GM12874 (cell line): Measurements from ENCODE around the gene SETD7.
A peak's percentile ranks its signal among the peaks of the same experiment; 100 is the strongest.

ENCODE experiments used
- CTCF ChIP-seq: IDR thresholded peaks from 2 replicates; pipeline ENCODE4 v1.5.1; 2011; ENCODE audit warnings: low read depth, mild to moderate bottlenecking, control low read depth, low read length, moderate library complexity; ENCODE audit not compliant: insufficient read depth

The SETD7 gene

GRCh38 chr4:139458543-139458942 lies 97.5 kb downstream of the SETD7 start:
- no peak for TF ChIP-seq CTCF

GRCh38 chr4:139457318-139457717 lies 98.7 kb downstream of the SETD7 start:
- TF ChIP-seq CTCF: no peak

GRCh38 chr4:139455126-139455538 lies 100.9 kb downstream of the SETD7 start:
- no peak for TF ChIP-seq CTCF

GRCh38 chr4:139454111-139455045 lies 101.6 kb downstream of the SETD7 start, which contains the start of gene RAB33B:
Gene RAB33B (plus strand): TSS chr4:139454121. CDS start chr4:139454196, 75 bp downstream.
- no peak for TF ChIP-seq CTCF

- TF ChIP-seq CTCF: peak; percentile 18
These were observed 102.5 kb downstream of the SETD7 start for GRCh38 chr4:139453371-139454110.

GRCh38 chr4:139453041-139453370 lies 103.0 kb downstream of the SETD7 start:
- no peak for TF ChIP-seq CTCF

- TF ChIP-seq CTCF: no peak
These were observed 104.0 kb downstream of the SETD7 start for GRCh38 chr4:139451997-139452396.
